NCI-H2196 (cell line): ENCODE results near the gene KCNMA1.
"Not testable (repeated sequence)": the region's sequence is repeated elsewhere in the genome, so short reads cannot be mapped to it uniquely, and the experiment has no call there.

Experiments used
- DNase-seq: peaks from one replicate; lab custom pipeline; 2025; ENCODE audit not compliant: unreplicated experiment; lab: John Stamatoyannopoulos, UW

KCNMA1 gene

GRCh38 chr10:77539147-77539935 lies 98.3 kb downstream of the KCNMA1 start:
- no peak for DNase-seq

GRCh38 chr10:77537720-77538373 lies 99.8 kb downstream of the KCNMA1 start:
- no peak for DNase-seq

GRCh38 chr10:77537071-77537470 lies 100.5 kb downstream of the KCNMA1 start:
- no peak for DNase-seq

- DNase-seq, result no peak
Measured at GRCh38 chr10:77533887-77534278, 103.7 kb downstream of the KCNMA1 start.

GRCh38 chr10:77533146-77533886 lies 104.3 kb downstream of the KCNMA1 start:
- DNase-seq, result no peak

- DNase-seq, result no peak
Measured at GRCh38 chr10:77532068-77532467, 105.5 kb downstream of the KCNMA1 start.

GRCh38 chr10:77531441-77532001 lies 106.1 kb downstream of the KCNMA1 start:
- DNase-seq, result no peak

GRCh38 chr10:77530011-77530410 lies 107.6 kb downstream of the KCNMA1 start:
- DNase-seq, result no peak

GRCh38 chr10:77529050-77529576 lies 108.5 kb downstream of the KCNMA1 start:
- no peak for DNase-seq

- no peak for DNase-seq
Measured at GRCh38 chr10:77527839-77528238, 109.8 kb downstream of the KCNMA1 start.

GRCh38 chr10:77526868-77527617 lies 110.6 kb downstream of the KCNMA1 start:
- no peak for DNase-seq

GRCh38 chr10:77524281-77524711 lies 113.3 kb downstream of the KCNMA1 start:
- DNase-seq, result no peak

GRCh38 chr10:77522268-77522809 lies 115.3 kb downstream of the KCNMA1 start:
- no peak for DNase-seq

- DNase-seq, result no peak
Measured at GRCh38 chr10:77520995-77521394, 116.6 kb downstream of the KCNMA1 start.

- DNase-seq, result no peak
Measured at GRCh38 chr10:77520290-77520689, 117.3 kb downstream of the KCNMA1 start.

- DNase-seq, result not testable (repeated sequence)
Measured at GRCh38 chr10:77519791-77520190, 117.8 kb downstream of the KCNMA1 start.

GRCh38 chr10:77518910-77519274 lies 118.7 kb downstream of the KCNMA1 start:
- DNase-seq, result no peak

GRCh38 chr10:77518241-77518909 lies 119.2 kb downstream of the KCNMA1 start:
- no peak for DNase-seq

GRCh38 chr10:77516575-77516974 lies 121.0 kb downstream of the KCNMA1 start:
- DNase-seq, result no peak

GRCh38 chr10:77514870-77515269 lies 122.7 kb downstream of the KCNMA1 start:
- DNase-seq, result no peak
